ENCODE results near the gene HCLS1.

HCLS1 gene

GRCh38 chr3:121658716-121659435 is 1.8 kb downstream of the HCLS1 start:
- no peak overlapping the region for H3K4me3 ChIP-seq (ENCODE audit: low read depth, low read length)
- no peak for DNase-seq (ENCODE audit: low read depth)
- TF ChIP-seq, protein P1, sequence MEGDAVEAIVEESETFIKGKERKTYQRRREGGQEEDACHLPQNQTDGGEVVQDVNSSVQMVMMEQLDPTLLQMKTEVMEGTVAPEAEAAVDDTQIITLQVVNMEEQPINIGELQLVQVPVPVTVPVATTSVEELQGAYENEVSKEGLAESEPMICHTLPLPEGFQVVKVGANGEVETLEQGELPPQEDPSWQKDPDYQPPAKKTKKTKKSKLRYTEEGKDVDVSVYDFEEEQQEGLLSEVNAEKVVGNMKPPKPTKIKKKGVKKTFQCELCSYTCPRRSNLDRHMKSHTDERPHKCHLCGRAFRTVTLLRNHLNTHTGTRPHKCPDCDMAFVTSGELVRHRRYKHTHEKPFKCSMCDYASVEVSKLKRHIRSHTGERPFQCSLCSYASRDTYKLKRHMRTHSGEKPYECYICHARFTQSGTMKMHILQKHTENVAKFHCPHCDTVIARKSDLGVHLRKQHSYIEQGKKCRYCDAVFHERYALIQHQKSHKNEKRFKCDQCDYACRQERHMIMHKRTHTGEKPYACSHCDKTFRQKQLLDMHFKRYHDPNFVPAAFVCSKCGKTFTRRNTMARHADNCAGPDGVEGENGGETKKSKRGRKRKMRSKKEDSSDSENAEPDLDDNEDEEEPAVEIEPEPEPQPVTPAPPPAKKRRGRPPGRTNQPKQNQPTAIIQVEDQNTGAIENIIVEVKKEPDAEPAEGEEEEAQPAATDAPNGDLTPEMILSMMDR (conservative IDR thresholded peaks at IDR 0.05; ENCODE audit: low read depth, low read length) = no peak

DNA sequence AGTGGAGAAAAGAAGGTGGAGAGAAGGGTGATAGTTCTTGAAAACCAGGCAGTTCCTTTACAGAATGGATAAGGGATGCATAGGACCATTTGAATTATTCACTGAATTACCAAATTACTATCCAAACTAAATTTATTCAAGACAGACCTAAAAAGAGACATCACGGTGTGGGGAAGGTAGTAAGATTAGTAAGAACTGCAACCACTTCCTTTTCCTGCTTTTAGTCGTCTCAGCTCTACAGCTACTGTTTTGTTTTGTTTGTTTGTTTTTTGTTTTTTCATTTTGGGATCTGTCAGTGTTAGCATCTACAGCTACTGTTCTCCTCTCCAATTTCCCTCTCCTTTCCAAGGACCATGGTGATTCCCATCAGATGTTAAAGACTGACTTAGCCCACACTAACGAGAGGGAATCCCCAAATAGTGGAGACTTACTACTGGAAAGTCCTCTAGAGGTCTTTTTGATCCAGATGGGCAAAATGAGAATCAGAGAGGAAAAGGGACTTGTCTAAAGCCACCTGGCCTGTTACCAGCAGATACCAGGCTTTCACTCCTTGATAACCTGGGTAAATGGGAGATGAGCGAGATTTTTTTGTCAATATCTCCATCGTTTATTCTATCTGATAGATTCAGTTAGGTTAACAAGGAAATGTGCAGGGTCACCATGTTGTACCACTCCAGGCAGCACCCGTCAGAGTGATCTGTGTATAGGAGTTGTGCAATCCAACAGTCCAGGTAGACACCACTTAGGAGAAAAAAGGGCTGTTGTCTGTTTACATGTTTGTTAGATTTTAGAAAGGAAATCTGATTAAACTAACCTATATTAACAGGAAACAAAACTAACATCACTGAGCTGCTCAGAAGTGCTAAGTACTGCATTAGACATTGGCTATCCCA is 6.0 kb downstream of the HCLS1 start:
- H3K4me3 ChIP-seq (ENCODE audit: low read depth, low read length) = no peak overlapping the region
- DNase-seq (ENCODE audit: low read depth) = no peak
- TF ChIP-seq, protein P1 (conservative IDR thresholded peaks at IDR 0.05; ENCODE audit: low read depth, low read length) = no peak

GRCh38 chr3:121651684-121652083 is 9.0 kb downstream of the HCLS1 start:
- peak; percentile 29 for DNase-seq (ENCODE audit: low read depth)
- TF ChIP-seq, protein P1 (conservative IDR thresholded peaks at IDR 0.05; ENCODE audit: low read depth, low read length) = no peak
- no peak overlapping the region for H3K4me3 ChIP-seq (ENCODE audit: low read depth, low read length)

GRCh38 chr3:121649645-121650044 is 11.1 kb downstream of the HCLS1 start:
- peak; percentile 44 for DNase-seq (ENCODE audit: low read depth)
- no peak overlapping the region for H3K4me3 ChIP-seq (ENCODE audit: low read depth, low read length)

GRCh38 chr3:121648219-121648958 is 12.3 kb downstream of the HCLS1 start:
- peak; percentile 51 for DNase-seq (ENCODE audit: low read depth)
- no peak overlapping the region for H3K4me3 ChIP-seq (ENCODE audit: low read depth, low read length)
- TF ChIP-seq, protein P1 (conservative IDR thresholded peaks at IDR 0.05; ENCODE audit: low read depth, low read length) = no peak

More at GRCh38 chr3:121649645-121650044, 11.1 kb downstream of the HCLS1 start:
- TF ChIP-seq, protein P1 (conservative IDR thresholded peaks at IDR 0.05; ENCODE audit: low read depth, low read length) = no peak

- H3K4me3 ChIP-seq (ENCODE audit: low read depth, low read length) = no peak overlapping the region
- DNase-seq (ENCODE audit: low read depth) = no peak
- TF ChIP-seq, protein P1 (conservative IDR thresholded peaks at IDR 0.05; ENCODE audit: low read depth, low read length) = no peak
Measured at GRCh38 chr3:121645054-121645453, 15.6 kb downstream of the HCLS1 start.

Measured in choroid plexus epithelial cell (primary cell).